ENCODE results near the gene STARD3. TPM values are rescaled to one million over a fixed set of nuclear protein-coding genes. Genes with fewer than 3 reads are reported as not detected.

STARD3 gene
- total and polyA plus RNA-seq, 2 of the 13 experiments (the other 11 are each of a cell fraction or from before 2014, with no cell fraction given): 34.6 to 100 TPM

DNA sequence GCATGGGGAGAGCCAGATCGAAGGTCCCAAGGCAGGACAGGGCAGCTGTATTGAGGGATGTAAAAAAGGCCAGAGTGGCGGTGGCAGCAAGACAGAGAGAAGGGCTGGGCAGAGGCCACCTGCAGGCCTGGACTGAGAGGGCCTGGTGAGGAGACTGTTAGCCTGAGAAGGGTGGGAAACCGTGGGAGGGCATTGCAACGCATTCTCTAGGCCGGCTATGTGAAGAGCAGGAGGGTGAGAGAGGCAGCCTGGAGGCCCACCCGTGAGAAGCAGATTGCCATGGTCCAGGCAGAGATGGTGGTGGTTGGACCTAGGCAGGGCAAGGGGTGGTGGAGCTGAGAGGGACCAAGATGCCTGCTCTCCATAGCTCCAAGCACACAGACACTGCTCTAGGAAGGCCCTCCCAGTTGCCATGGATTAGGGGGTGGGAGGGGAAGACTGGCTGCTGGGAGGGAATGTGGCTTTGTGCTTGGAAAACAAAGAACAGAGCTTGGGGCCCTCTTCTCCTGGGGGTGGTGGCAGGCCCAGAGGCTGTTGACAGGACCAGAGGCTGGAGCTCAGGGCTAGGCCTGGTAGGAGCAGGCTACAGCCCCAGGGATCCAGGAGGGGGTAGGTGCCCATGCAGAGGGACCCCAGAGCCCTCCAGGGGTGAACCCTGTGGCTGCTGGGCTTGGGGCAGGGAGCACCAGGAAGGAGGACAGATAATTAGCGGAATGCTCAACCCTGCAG is 15.8 kb downstream of the STARD3 start (continued):
- TF ChIP-seq RFX5 (IDR thresholded peaks at IDR 0.05; ENCODE audit: low read depth, low read length): no peak; the same call in 1 of the 2 replicates
- TF ChIP-seq ZNF383 (CRISPR knock-in tag; IDR thresholded peaks at IDR 0.05; ENCODE audit: borderline replicate concordance): no peak
- TF ChIP-seq SOX5 (CRISPR knock-in tag; IDR thresholded peaks at IDR 0.05; ENCODE audit: borderline replicate concordance): peak; percentile 94
- peak; percentile 29; the same call in 1 of the 2 replicates for TF ChIP-seq FOXA3 (CRISPR knock-in tag; IDR thresholded peaks at IDR 0.05)
- TF ChIP-seq ZNF205 (CRISPR knock-in tag; IDR thresholded peaks at IDR 0.05): no peak
- TF ChIP-seq ZNF263 (CRISPR knock-in tag; IDR thresholded peaks at IDR 0.05): peak; percentile 87
- TF ChIP-seq ZBTB14 (CRISPR knock-in tag; IDR thresholded peaks at IDR 0.05): no peak
- no peak for TF ChIP-seq CENPBD1 (CRISPR knock-in tag; IDR thresholded peaks at IDR 0.05; ENCODE audit: borderline replicate concordance, low read depth)
- peak; percentile 33; the same call in 1 of the 2 replicates for TF ChIP-seq MXD4 (CRISPR knock-in tag; IDR thresholded peaks at IDR 0.05)
- no peak for TF ChIP-seq PHF20 (CRISPR knock-in tag; IDR thresholded peaks at IDR 0.05)
- TF ChIP-seq ZBTB20 (CRISPR knock-in tag; IDR thresholded peaks at IDR 0.05; ENCODE audit: borderline replicate concordance, low read depth): no peak
- TF ChIP-seq ZNF326 (CRISPR knock-in tag; IDR thresholded peaks at IDR 0.05; ENCODE audit: borderline replicate concordance): no peak
- TF ChIP-seq RBM39 (IDR thresholded peaks at IDR 0.05; ENCODE audit: low read depth, low read length, poor library complexity, severe bottlenecking): no peak
- TF ChIP-seq ZNF12 (CRISPR knock-in tag; IDR thresholded peaks at IDR 0.05): no peak
- no peak for TF ChIP-seq ZNF768 (CRISPR knock-in tag; IDR thresholded peaks at IDR 0.05)
- TF ChIP-seq, protein P1, sequence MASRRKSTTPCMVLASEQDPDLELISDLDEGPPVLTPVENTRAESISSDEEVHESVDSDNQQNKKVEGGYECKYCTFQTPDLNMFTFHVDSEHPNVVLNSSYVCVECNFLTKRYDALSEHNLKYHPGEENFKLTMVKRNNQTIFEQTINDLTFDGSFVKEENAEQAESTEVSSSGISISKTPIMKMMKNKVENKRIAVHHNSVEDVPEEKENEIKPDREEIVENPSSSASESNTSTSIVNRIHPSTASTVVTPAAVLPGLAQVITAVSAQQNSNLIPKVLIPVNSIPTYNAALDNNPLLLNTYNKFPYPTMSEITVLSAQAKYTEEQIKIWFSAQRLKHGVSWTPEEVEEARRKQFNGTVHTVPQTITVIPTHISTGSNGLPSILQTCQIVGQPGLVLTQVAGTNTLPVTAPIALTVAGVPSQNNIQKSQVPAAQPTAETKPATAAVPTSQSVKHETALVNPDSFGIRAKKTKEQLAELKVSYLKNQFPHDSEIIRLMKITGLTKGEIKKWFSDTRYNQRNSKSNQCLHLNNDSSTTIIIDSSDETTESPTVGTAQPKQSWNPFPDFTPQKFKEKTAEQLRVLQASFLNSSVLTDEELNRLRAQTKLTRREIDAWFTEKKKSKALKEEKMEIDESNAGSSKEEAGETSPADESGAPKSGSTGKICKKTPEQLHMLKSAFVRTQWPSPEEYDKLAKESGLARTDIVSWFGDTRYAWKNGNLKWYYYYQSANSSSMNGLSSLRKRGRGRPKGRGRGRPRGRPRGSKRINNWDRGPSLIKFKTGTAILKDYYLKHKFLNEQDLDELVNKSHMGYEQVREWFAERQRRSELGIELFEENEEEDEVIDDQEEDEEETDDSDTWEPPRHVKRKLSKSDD (CRISPR knock-in tag; IDR thresholded peaks at IDR 0.05; ENCODE audit: low read depth): no peak
- TF ChIP-seq TAF1 (CRISPR knock-in tag; IDR thresholded peaks at IDR 0.05): 0 out of 2 replicates have a peak, but pooled peaks have one; percentile 29
- TF ChIP-seq, protein P2, sequence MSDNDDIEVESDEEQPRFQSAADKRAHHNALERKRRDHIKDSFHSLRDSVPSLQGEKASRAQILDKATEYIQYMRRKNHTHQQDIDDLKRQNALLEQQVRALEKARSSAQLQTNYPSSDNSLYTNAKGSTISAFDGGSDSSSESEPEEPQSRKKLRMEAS (IDR thresholded peaks at IDR 0.05): 0 out of 2 replicates have a peak, but pooled peaks have one; percentile 20
- TF ChIP-seq MAZ (IDR thresholded peaks at IDR 0.05; ENCODE audit: borderline replicate concordance, low read depth, low read length): peak; percentile 65; the same call in 1 of the 2 replicates
- peak; percentile 54; the same call in 1 of the 2 replicates for TF ChIP-seq MAZ (CRISPR knock-in tag; IDR thresholded peaks at IDR 0.05; ENCODE audit: low read depth)
- no peak for TF ChIP-seq RORA (CRISPR knock-in tag; IDR thresholded peaks at IDR 0.05)
- no peak for TF ChIP-seq SRSF9 (IDR thresholded peaks at IDR 0.05; ENCODE audit: borderline replicate concordance, insufficient read depth, low read depth, low read length, poor library complexity, severe bottlenecking)
- TF ChIP-seq ZNF619 (CRISPR knock-in tag; IDR thresholded peaks at IDR 0.05): 0 out of 2 replicates have a peak, but pooled peaks have one; percentile 53
- TF ChIP-seq, protein P3, sequence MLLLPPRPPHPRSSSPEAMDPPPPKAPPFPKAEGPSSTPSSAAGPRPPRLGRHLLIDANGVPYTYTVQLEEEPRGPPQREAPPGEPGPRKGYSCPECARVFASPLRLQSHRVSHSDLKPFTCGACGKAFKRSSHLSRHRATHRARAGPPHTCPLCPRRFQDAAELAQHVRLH (CRISPR knock-in tag; IDR thresholded peaks at IDR 0.05; ENCODE audit: borderline replicate concordance, low read depth): no peak; the same call in 1 of the 2 replicates

Data from HepG2 (cell line).